H1 (cell line): ENCODE measurements around the gene NSD2. TPM values are rescaled to one million over a fixed set of nuclear protein-coding genes. Genes with fewer than 3 reads are reported as not detected.

Experiments used
- MAX ChIP-seq: IDR thresholded peaks from 2 replicates; pipeline ENCODE4 v1.6.1; 2012; ENCODE audit warnings: inconsistent platforms
- ZNF274 ChIP-seq: IDR thresholded peaks from 2 replicates; pipeline ENCODE4 v1.7.0; 2012; ENCODE audit warnings: low read length, borderline replicate concordance; ENCODE audit errors: extremely low read depth
- polyA plus RNA-seq, 7 experiments: library from polyadenylated mRNA; depleted of rRNA in 3 of 7; stranded (reverse) in 5 of 7; unstranded in 2 of 7; fragments of >200 nt in 5 of 7; fragments of 200-250 nt in 2 of 7; gene quantifications; 1 replicate in 5 of 7; 2 replicates in 1 of 7; 4 replicates in 1 of 7; pipeline versions ENCODE4 v1.2.1 to v1.2.3, GENCODE V29; 2011 to 2013; ENCODE audit warnings: missing spikeins in 2 of 7, mixed read lengths in 2 of 7
- total RNA-seq: library from RNA; stranded (reverse); fragmentation: NEBNext Ultra II Directional; extraction: Animal tissue kit (Norgen Biotek cat#: 25700); gene quantifications from 2 replicates; pipeline ENCODE4 v1.2.1, GENCODE V29; 2021
- TF ChIP-seq, protein P1 (sequence below): fragments of 300-600 bp; sonication (generic); IDR thresholded peaks from 2 replicates; pipeline ENCODE4 v1.7.1; 2012; ENCODE audit warnings: low read length, moderate library complexity, mild to moderate bottlenecking, inconsistent platforms; ENCODE audit not compliant: insufficient replicate concordance

NSD2 gene
- total and polyA plus RNA-seq, 2 of the 8 experiments (the other 6 are each of a cell fraction or from before 2014, with no cell fraction given), result 26.7 to 129 TPM

GRCh38 chr4:1903035-1903434 lies 31.8 kb downstream of the NSD2 start (continued):
- TF ChIP-seq, protein P1, sequence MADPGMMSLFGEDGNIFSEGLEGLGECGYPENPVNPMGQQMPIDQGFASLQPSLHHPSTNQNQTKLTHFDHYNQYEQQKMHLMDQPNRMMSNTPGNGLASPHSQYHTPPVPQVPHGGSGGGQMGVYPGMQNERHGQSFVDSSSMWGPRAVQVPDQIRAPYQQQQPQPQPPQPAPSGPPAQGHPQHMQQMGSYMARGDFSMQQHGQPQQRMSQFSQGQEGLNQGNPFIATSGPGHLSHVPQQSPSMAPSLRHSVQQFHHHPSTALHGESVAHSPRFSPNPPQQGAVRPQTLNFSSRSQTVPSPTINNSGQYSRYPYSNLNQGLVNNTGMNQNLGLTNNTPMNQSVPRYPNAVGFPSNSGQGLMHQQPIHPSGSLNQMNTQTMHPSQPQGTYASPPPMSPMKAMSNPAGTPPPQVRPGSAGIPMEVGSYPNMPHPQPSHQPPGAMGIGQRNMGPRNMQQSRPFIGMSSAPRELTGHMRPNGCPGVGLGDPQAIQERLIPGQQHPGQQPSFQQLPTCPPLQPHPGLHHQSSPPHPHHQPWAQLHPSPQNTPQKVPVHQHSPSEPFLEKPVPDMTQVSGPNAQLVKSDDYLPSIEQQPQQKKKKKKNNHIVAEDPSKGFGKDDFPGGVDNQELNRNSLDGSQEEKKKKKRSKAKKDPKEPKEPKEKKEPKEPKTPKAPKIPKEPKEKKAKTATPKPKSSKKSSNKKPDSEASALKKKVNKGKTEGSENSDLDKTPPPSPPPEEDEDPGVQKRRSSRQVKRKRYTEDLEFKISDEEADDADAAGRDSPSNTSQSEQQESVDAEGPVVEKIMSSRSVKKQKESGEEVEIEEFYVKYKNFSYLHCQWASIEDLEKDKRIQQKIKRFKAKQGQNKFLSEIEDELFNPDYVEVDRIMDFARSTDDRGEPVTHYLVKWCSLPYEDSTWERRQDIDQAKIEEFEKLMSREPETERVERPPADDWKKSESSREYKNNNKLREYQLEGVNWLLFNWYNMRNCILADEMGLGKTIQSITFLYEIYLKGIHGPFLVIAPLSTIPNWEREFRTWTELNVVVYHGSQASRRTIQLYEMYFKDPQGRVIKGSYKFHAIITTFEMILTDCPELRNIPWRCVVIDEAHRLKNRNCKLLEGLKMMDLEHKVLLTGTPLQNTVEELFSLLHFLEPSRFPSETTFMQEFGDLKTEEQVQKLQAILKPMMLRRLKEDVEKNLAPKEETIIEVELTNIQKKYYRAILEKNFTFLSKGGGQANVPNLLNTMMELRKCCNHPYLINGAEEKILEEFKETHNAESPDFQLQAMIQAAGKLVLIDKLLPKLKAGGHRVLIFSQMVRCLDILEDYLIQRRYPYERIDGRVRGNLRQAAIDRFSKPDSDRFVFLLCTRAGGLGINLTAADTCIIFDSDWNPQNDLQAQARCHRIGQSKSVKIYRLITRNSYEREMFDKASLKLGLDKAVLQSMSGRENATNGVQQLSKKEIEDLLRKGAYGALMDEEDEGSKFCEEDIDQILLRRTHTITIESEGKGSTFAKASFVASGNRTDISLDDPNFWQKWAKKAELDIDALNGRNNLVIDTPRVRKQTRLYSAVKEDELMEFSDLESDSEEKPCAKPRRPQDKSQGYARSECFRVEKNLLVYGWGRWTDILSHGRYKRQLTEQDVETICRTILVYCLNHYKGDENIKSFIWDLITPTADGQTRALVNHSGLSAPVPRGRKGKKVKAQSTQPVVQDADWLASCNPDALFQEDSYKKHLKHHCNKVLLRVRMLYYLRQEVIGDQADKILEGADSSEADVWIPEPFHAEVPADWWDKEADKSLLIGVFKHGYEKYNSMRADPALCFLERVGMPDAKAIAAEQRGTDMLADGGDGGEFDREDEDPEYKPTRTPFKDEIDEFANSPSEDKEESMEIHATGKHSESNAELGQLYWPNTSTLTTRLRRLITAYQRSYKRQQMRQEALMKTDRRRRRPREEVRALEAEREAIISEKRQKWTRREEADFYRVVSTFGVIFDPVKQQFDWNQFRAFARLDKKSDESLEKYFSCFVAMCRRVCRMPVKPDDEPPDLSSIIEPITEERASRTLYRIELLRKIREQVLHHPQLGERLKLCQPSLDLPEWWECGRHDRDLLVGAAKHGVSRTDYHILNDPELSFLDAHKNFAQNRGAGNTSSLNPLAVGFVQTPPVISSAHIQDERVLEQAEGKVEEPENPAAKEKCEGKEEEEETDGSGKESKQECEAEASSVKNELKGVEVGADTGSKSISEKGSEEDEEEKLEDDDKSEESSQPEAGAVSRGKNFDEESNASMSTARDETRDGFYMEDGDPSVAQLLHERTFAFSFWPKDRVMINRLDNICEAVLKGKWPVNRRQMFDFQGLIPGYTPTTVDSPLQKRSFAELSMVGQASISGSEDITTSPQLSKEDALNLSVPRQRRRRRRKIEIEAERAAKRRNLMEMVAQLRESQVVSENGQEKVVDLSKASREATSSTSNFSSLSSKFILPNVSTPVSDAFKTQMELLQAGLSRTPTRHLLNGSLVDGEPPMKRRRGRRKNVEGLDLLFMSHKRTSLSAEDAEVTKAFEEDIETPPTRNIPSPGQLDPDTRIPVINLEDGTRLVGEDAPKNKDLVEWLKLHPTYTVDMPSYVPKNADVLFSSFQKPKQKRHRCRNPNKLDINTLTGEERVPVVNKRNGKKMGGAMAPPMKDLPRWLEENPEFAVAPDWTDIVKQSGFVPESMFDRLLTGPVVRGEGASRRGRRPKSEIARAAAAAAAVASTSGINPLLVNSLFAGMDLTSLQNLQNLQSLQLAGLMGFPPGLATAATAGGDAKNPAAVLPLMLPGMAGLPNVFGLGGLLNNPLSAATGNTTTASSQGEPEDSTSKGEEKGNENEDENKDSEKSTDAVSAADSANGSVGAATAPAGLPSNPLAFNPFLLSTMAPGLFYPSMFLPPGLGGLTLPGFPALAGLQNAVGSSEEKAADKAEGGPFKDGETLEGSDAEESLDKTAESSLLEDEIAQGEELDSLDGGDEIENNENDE, result no peak
- no peak for TF ChIP-seq MAX
- TF ChIP-seq ZNF274, result no peak
